NCI-H2081 (cell line): ENCODE data around the gene CD7.

Experiments used
- DNase-seq, 2 experiments: peaks; one replicate each; lab custom pipeline; 2025; lab: John Stamatoyannopoulos, UW

Gene CD7

DNA sequence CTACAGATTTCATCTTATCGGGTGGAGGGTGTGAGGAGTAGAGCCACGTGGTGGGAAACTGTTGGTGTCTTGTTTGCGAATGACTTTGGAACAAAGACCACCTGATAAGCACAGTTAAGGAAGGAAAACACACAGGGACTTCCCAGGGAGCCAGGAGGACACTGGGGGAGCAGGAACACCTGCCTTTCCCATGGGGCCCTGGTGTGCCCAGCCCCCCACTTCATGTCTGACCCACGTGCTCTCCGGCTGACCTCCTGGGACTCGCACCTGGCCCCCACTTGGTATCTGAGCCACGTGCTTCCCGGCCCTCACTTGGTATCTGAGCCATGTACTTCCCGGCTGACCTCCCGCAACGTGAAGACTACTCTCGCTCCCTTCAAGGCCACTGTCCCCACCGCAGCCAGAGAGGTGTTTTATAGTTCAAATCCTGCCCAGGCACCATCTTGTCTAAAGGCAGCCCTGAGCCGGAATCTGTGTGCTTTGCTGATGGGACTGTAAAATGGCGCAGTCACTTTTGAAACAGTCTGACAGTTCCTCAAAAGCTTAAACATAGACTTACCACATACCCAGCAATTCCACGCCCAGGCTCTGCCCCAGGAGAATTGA is 38.5 kb downstream of the CD7 start:
- peak in 1 of 2 experiments; percentile 53 for DNase-seq

DNA sequence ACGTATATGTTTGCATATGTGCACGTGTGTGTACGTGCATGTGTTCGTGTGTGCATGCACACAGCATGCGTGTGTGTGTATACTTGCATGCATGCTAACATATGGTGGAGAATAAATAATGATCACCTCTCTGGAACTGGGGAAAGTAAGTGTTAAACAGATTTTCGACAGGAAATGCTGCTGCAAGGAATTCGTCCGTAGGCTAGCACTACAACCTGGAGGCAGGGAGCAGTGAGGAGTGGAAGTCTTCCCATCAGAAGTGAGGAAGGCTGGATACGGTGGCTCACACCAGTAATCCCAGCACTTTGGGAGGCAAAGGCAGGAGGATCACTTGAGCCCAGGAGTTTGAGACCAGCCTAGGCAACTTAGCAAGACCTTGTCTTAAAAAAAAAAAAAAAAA is 39.1 kb downstream of the CD7 start:
- no peak for DNase-seq

DNA sequence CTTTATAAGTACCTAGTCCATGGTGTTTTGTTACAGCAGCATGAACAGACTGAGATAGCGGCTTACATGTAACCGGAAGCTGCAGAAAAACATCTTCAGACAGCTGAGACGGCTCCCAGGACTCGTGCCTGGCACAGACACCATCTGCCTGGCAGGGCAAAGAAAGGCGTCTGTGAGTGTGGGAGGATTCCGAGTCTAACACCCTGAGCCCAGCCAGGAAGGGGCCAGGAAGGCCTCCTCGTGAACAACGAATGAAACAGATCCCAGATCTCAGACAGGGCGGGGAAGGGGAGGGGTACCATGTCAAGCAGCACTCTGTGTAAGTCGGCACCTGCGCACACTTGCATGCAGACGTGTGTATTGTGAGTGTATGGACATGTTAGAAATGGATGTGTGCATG is 39.6 kb downstream of the CD7 start:
- DNase-seq: no peak

DNA sequence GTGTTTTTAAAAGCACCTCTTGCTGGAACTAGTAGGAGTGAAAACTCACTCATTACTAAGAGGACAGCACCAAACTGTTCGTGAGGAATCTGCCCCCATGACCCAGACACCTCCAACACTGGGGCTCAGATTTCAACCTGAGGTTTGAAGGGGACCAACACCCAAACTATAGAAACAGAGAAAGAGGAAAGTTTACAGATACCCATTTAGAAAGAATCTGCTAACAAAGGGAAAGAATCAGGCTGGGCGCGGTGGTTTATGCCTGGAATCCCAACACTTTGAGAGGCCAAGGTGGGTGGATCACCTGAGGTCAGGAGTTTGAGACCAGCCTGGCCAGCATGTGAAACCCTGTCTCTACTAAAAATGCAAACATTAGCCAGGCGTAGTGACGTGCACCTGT is 40.5 kb downstream of the CD7 start:
- no peak for DNase-seq

DNA sequence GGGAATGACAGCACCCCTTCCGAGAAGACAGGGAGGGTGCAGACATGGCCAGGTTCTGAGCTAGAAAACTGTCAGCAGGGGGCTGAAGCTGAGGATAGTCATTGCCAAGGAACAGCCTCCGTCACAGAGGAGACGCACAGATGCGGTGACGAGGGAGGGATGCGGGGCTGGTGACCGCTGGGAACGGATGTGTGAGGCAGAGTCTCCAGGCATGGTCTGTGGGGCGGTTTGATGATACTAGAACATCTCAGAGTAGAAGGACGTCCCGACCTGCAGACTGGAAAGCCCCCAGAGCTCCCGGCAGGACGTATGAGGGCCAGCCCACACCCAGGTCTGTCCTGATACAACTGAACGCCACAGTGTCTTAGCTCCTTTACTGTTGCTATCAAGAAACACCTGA is 42.1 kb downstream of the CD7 start:
- DNase-seq: no peak

DNA sequence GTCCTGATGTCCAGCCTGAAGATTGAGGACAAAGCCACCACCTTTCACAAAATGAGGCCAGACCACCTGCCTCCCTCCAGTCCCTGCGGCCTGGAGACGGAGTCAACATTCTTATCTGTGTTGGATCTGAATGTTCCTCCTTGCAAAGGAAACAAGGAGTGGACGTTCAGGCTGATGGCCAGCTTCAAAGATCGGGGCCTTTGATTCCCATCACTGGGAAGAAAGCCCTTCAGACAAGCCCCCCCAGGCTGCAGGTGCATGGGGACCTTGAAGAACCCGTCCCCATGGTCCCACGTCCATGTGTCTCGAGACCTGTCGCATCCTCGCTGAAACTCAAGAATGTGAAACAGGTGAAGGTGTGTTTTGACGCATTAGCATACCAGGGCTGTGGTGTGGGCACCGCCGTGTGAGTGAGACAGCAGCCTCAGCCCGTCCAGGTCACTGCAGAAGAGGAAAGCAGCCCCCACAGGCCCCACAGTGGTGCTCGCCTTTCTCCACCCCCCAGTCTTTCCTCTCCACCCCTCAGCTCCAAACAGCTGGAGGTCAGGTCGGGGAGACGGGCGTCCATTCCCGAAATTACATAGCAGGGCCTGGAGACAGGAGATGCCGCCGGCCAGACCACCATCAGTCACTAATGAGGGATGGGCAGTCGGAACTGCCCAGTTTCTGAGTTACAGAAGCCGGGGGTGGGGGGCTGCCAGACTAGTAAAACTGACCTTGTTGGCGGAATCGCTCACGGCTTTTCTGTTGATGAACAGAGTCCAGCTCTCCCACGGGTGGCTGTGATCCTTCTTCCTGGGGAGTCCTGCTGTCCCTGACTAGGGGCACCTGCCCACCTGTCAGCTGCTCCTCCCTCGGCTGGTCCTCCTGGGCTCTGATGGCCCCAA is 43.0 kb downstream of the CD7 start:
- DNase-seq: no peak

DNA sequence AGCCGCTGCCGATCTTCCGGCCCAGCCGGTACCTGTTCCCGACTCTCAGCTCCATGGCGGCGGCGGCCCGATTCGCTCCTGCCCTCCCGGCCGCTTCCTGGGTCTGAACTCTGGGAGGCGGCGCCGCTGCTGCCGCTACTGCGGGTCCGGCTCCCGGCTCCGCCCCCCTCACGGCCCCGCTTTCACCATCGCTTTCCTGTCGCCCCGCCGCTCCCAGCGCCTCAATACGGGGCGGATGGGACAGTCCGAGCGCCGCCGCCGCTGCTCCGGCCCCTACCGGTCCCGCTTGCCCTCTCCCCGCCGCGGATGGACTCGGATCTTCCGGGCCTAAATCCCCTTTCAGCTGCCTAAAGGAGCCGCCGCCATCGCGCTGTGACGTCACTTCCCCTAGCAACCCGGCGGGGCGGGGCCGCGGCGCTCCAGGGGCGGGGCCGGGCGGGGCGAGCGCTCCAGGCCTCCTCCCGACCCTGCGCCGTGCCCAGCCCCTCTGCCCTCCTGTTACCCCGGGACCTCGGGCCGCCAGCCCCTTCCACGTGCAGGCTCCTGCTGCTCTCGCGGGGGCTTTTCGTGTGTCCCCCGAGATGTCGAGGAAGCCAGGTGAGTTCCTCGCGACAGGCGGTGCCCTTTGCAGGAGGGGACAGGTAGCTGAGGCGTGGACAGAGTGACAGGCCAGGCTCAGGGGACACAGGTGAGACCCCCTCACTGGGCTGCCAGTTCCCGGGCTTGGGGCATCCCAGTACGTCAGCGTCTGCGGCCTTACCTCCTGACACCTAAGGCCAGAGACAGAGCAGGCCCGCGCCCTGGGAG is 43.9 kb downstream of the CD7 start, which contains the start of gene CSNK1D:
Gene CSNK1D, minus strand, starts transcription at position 374 of the 807 bp plus-strand sequence. Its CDS starts 319 bp downstream, at position 55.
- peak; percentile 86 to 87 for DNase-seq

DNA sequence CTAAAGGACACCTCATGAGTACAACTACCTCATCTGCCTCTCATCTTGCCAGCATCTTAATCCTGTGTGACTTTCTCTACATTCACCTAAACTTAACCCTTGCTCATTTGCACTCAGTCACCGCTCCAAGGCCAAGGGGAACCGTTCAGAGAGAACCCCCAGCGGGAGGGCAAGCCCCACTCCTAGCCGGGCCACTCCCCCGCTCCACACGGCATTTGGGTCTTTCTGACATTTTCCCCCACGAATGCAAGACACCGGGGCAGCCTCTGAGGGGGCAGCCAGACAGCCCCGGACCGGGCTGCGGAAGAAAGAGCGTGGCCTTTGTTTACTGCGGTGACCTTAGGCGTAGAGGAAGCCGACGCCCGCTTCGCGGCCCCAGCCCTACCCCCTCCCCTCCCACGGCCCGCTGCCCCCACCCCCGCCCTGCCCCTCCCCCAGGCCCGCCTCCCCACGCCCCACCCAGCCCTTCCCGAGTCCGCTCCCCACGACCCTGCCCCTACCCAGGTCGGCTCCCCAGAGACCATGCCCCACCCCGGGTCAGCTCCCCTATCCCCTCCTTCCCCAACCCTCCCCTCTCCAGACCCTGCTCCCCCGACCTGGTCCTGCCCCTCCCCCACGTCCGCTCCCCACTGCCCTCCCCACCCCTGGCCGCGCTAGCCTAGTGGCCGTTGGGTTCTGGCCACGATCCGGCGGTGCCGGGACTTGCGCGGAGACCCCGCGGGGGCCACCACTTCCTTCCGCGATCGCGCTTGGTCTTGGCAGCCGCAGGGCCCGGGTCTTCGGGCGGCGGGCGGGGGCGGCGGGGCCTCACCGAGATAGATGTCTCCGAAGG is 44.7 kb downstream of the CD7 start:
- DNase-seq: no peak

DNA sequence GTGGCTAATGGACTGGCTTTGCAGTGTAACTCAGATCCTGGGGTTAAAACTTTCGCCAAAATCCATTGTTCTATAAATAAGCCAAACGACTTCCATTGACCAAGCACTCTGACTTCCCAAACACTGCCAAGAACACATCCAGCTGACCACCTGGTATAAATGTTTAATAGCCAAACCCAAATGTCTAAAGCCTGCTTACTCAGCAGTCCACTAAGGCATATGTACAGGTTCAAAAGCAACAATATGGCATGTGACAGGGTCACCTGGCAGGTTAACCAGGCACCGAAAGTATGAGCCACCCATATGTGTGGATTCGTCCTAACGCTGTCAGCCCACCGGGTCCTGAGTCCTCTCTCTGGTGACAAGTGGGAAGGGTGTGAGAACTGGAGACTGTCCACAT is 46.0 kb downstream of the CD7 start:
- no peak for DNase-seq

DNA sequence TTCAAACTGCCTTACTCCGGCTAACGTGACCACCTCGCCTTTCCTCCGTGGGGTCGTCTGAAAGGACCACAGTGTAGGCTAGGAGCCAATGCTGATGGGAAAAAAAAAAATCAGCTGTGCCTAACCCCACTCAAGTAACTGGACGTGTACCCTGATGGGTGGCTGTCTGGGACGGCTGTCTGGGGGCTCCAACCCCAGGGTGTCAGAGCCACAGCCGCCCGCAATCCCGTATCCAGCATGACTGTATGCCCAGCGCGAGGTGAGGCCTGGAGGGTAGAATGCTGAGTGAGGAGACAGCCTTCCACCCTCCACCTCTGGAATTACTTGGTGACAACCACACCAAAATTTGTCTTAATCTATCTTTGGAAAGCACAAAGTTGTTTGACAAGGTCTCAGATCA is 46.8 kb downstream of the CD7 start:
- no peak for DNase-seq

DNA sequence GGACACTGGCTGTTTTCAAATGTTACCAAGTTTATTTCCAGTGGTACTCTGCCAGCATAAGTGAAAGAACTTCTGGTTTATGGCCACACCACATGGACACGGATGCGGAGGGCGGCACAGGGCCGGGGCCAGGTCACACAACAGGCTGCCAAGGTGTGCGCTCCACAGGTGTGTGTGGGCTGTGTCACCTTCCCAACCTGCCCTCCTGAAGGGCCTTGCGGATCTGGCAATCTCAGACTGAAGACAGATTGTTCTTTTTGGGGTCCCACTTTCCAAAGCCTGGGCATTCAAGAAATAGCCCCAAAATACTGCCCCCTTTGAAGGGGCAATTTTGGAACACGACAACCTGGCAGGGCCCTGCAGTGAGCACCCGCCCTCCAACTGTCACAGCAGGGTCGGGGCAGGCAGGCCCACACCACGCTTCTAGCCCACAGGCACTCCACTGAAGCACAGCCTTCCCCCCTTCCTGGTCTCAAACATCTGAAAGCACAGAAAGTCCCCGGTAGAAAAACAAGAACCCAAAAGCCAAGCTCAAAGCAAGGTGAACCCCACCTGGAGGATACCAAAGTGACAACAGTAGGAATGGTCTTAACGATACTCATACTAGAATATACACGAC is 47.4 kb downstream of the CD7 start:
- no peak for DNase-seq

DNA sequence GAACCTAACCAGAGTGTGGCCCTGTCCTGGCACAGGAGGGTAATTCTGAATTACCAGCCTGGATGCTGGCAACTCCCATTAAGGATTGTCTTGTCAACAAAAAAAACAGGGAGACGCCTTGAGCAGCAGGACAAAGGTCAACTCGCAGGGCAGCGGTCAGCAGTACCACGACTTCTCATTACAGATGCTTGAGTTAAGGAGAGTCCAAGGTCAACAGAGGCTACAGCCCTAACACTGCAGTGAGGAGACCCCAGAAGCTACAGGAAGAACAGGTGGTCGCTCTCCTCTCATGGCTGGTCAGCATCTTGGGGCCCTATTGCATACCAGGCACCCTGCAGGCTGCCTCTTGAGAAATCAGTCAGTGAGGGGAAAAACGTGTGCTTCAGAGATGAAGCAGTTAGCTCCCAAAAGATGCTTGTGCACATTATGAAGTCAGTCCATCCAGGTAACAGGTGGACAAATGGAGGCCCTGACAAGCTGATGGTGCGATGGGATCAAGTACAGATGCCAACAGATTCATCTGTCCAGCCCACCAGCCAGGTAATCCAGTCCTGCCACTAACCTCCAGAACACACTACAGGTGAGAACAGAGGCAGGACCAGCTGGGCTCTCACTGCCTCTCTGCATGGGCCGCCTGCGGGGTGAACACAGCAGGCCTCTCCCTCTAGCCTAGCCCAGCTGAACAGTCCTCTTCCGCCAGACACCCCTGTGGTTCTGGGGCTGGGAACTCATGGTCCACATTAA is 48.1 kb downstream of the CD7 start:
- DNase-seq: no peak

DNA sequence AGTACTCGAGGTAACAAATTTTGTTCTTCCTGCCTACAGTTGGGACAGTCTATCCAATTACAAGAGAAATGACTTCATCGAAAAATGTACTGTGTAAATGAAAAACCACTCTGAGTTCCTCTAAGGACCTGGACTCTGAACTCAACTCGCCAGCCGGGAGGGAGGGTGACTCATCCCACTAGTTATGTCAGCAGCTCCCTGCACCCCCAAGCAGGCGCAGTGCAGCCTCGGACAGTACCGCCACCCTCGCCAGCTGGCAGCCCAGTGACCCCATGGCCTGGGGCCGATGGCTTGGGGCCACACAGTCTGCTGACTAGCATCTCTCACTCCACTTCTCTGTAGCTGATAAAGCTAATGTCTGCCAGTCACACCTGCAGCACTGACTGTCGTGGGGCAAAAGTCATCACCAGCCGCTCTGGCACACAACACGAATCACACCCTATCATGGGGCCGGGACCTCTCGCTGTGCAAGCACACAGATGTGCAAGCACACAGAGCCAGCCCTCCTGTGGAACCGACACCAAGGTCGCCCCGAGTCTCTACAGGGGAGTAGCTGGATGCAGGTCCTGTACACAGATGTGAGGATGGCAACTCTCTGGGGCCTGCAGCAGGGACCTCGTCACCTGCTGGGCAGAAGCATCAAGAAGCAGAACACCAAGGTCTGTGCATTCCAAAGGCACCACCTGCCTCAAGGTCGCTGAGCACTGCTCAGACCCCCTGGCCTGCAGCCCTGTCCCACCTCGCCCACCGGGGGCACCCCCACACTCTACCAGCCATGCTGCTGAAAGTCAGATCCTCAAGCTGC is 49.6 kb downstream of the CD7 start:
- no peak for DNase-seq

DNA sequence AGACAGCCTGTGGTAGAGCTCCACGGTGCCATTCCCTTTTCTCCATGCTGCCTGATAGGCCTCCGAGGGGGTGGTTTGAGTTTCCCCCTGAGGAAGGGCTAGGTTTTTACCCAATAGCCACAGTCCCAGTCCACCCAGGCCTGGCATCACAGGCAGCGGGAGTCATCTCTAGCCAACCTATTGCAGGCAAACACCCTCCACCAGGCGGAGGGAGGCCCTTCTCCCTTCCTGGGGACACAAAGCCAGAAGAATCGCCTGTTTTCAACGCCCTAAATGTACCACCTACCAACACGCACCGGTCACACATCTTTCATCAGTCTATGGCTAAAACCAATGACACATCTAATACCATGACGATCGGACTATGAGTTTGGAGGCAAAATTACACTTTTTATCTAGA is 51.3 kb downstream of the CD7 start:
- DNase-seq: no peak
